Vagina (tissue), 2 donors: ENCODE data around the gene CMSS1. TPM values are rescaled to one million over a fixed set of nuclear protein-coding genes. Genes with fewer than 3 reads are reported as not detected.

Source experiments
- DNase-seq, 2 donors: peaks; one replicate each; pipeline ENCODE4 v3.0.0-alpha.2; 2017; ENCODE audit errors: extremely low spot score in 2 of 2
- H3K27ac ChIP-seq: fragments of 200-600 bp; sonication (generic); one replicate; pipeline ENCODE4 v1.5.1; 2019
- H3K27me3 ChIP-seq: fragments of 200-600 bp; sonication (generic); one replicate; pipeline ENCODE4 v1.5.1; 2019
- H3K36me3 ChIP-seq, 2 donors: fragments of 200-600 bp; sonication (generic); one replicate each; pipeline ENCODE4 v1.5.1; 2017 to 2019
- H3K4me1 ChIP-seq: fragments of 200-600 bp; sonication (generic); one replicate; pipeline ENCODE4 v1.5.1; 2019
- H3K4me3 ChIP-seq, 2 donors: fragments of 200-600 bp; sonication (generic); 1 replicate in 1 of 2; 2 replicates in 1 of 2; pipeline ENCODE4 v1.5.1; 2016 to 2019
- H3K9me3 ChIP-seq: fragments of 200-600 bp; sonication (generic); one replicate; pipeline ENCODE4 v1.5.1; 2019
- POLR2A ChIP-seq, 2 donors: fragments of 450-650 bp; IDR thresholded peaks; one replicate each; pipeline ENCODE4 v1.6.1; 2017; ENCODE audit warnings: antibody characterized with exemption in 2 of 2, mild to moderate bottlenecking in 2 of 2, moderate library complexity in 2 of 2
- POLR2AphosphoS5 ChIP-seq, 2 donors: sonication (generic); formaldehyde crosslinking; IDR thresholded peaks; one replicate each; pipeline ENCODE4 v1.9.0; 2017; ENCODE audit warnings: antibody characterized with exemption in 2 of 2, mild to moderate bottlenecking in 2 of 2, low read depth in 1 of 2; ENCODE audit not compliant: insufficient read depth in 1 of 2
- intact Hi-C: fragments of 100-400 bp; cut with DNase I; formaldehyde crosslinking; loops from one replicate; pipeline ENCODE4 v1.15.1; 2023
- total RNA-seq: library from RNA; depleted of rRNA; stranded (reverse); fragments of >200 nt; gene quantifications from one replicate; pipeline ENCODE4 v1.2.3, GENCODE V29; 2016
- TF ChIP-seq, protein P1 (sequence below), 3 experiments: fragments of 450-650 bp in 2 of 3; fragments of 200-600 bp in 1 of 3; sonication (generic) in 1 of 3; IDR thresholded peaks; one replicate each; pipeline ENCODE4 v1.5.1; 2017 to 2019; ENCODE audit warnings: antibody characterized with exemption in 3 of 3, mild to moderate bottlenecking in 2 of 3, moderate library complexity in 2 of 3

CMSS1 gene
- total RNA-seq, 1 donor from 2014 or later, result 21.4 TPM

GRCh38 chr3:100041328-100041749 is 223.7 kb downstream of the CMSS1 start:
- no peak for DNase-seq
- intact Hi-C loops, result loop anchor here (10.0 kb wide), 1 partner anchor 97 kb away; no protein-coding TSS in a partner anchor
- TF ChIP-seq POLR2A (IDR thresholded peaks at IDR 0.05) (no peak), POLR2AphosphoS5 (IDR thresholded peaks at IDR 0.05; ENCODE audit: insufficient read depth in 1 of 2, low read depth in 1 of 2) (peak; percentile 49 to 92)

DNA sequence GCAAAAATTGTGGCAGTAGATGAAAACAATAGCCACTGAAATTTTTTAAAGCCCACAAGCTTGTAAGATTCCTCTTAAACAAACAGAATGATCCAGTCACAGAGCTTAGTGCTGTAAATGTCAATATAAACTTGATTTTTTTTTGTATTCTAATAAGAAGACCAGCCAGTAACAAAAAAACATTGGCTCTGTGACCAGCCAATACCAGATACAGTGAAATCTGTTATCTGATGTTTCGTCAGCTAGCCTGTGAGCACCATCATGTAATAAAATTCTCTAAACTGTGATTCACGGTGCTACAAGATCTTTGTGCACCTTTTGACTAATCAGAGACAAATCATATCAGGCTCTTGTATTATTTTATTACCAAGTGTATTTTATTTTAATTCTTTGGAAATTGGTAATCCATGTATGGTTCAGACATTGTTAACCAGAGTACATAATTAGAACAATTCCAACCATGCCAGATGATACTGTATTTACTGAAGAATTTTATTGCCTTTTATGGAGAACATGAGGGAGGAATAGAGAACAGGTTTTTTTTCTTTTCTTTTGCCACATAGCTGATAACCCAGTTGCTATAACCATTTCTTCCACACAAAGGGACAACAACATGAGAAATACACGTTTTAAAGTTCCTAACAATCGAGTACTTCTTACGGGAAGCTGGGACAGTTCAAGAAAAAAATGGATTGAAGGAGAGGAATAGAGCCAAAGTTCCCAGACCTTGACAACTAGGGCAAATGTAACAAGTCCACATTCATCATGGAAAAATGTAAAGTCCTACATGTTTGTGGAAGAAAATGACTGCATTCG is 224.7 kb downstream of the CMSS1 start:
- no peaks in the 10 kb centered on the region for H3K36me3 ChIP-seq
- H3K4me1 ChIP-seq, result peaks cover 37% of the 10 kb centered on the region
- no peak for DNase-seq

More at GRCh38 chr3:100041328-100041749, 223.7 kb downstream of the CMSS1 start:
- Histone ChIP-seq H3K4me3 (no peak overlapping the region), H3K27me3 (no peaks in the 10 kb centered on the region), H3K27ac (peak overlapping the region; percentile 81), H3K36me3 (no peaks in the 10 kb centered on the region), H3K9me3 (no peaks in the 10 kb centered on the region), H3K4me1 (peaks cover 30% of the 10 kb centered on the region)

DNA sequence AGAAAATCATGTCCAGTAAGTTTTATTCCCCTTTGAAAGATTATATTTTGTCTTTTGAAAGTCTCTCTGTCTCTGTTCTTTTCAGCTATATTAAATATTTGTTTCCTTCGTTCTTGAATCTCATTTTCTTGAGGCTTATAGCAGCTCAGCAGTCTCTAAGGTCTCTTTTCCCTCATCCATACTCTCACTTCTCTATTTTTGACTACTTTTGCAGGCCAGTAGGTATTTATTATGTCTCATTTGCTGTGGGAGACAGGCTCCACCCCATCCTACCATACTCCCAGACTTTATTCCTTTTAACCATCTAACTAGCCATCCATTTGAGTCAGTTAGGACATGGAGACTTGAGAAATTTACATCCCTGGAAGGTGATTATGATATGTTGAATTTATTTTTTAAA is 225.6 kb downstream of the CMSS1 start:
- Histone ChIP-seq H3K27me3 (no peaks in the 10 kb centered on the region), H3K4me1 (peaks cover 46% of the 10 kb centered on the region), H3K4me3 (no peak overlapping the region), H3K36me3 (no peaks in the 10 kb centered on the region), H3K27ac (peak overlapping the region; percentile 81), H3K9me3 (no peaks in the 10 kb centered on the region)
- no peak for TF ChIP-seq POLR2A (IDR thresholded peaks at IDR 0.05)
- TF ChIP-seq POLR2AphosphoS5 (IDR thresholded peaks at IDR 0.05; ENCODE audit: insufficient read depth in 1 of 2, low read depth in 1 of 2), result no peak
- TF ChIP-seq, protein P1, sequence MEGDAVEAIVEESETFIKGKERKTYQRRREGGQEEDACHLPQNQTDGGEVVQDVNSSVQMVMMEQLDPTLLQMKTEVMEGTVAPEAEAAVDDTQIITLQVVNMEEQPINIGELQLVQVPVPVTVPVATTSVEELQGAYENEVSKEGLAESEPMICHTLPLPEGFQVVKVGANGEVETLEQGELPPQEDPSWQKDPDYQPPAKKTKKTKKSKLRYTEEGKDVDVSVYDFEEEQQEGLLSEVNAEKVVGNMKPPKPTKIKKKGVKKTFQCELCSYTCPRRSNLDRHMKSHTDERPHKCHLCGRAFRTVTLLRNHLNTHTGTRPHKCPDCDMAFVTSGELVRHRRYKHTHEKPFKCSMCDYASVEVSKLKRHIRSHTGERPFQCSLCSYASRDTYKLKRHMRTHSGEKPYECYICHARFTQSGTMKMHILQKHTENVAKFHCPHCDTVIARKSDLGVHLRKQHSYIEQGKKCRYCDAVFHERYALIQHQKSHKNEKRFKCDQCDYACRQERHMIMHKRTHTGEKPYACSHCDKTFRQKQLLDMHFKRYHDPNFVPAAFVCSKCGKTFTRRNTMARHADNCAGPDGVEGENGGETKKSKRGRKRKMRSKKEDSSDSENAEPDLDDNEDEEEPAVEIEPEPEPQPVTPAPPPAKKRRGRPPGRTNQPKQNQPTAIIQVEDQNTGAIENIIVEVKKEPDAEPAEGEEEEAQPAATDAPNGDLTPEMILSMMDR (IDR thresholded peaks at IDR 0.05), result no peak
- intact Hi-C loops, result loop anchor here (10.0 kb wide), 1 partner anchor 98 kb away; no protein-coding TSS in a partner anchor
- DNase-seq, result no peak

More for the DNA sequence above, 224.7 kb downstream of the CMSS1 start:
- peak overlapping the region; percentile 81 for H3K27ac ChIP-seq
- intact Hi-C loops, result loop anchor here (10.0 kb wide), 1 partner anchor 98 kb away; no protein-coding TSS in a partner anchor
- no peaks in the 10 kb centered on the region for H3K27me3 ChIP-seq
- no peak overlapping the region for H3K4me3 ChIP-seq
- no peaks in the 10 kb centered on the region for H3K9me3 ChIP-seq
- TF ChIP-seq, protein P1 (IDR thresholded peaks at IDR 0.05), result no peak
- TF ChIP-seq POLR2AphosphoS5 (IDR thresholded peaks at IDR 0.05; ENCODE audit: insufficient read depth in 1 of 2, low read depth in 1 of 2), result no peak
- TF ChIP-seq POLR2A (IDR thresholded peaks at IDR 0.05), result no peak

DNA sequence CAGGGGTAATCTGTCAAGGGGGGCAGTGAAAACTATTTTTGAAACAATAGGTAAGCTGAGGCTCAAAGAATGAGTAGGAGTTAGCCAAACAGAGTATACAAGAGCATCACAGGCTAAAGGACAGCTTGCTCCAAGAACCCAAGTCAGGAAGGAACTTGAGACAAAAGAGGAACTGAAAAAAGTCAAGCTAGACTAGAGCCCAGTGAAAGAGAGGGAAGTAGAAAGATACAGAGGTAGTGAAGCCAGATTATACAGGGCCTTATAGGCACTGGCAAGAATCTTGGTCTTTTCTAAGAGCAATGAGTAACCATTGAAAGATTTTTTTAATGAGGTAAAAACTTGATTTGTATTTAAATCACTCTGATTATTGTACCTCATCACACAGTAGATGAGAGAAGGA is 226.7 kb downstream of the CMSS1 start:
- DNase-seq, result no peak
- Histone ChIP-seq H3K27ac (no peak overlapping the region), H3K36me3 (no peaks in the 10 kb centered on the region), H3K9me3 (no peaks in the 10 kb centered on the region), H3K27me3 (no peaks in the 10 kb centered on the region), H3K4me1 (peaks cover 49% of the 10 kb centered on the region), H3K4me3 (no peak overlapping the region)
- intact Hi-C loops, result loop anchor here (10.0 kb wide), 1 partner anchor 100 kb away; no protein-coding TSS in a partner anchor
- TF ChIP-seq POLR2A (IDR thresholded peaks at IDR 0.05), result no peak
- TF ChIP-seq, protein P1 (IDR thresholded peaks at IDR 0.05), result no peak
- TF ChIP-seq POLR2AphosphoS5 (IDR thresholded peaks at IDR 0.05; ENCODE audit: insufficient read depth in 1 of 2, low read depth in 1 of 2), result no peak

- Histone ChIP-seq H3K4me3 (no peak overlapping the region), H3K27ac (peak overlapping the region; percentile 68), H3K9me3 (no peaks in the 10 kb centered on the region), H3K4me1 (peaks cover 42% of the 10 kb centered on the region), H3K27me3 (no peaks in the 10 kb centered on the region), H3K36me3 (no peaks in the 10 kb centered on the region)
- no peak for DNase-seq
- TF ChIP-seq POLR2AphosphoS5 (IDR thresholded peaks at IDR 0.05; ENCODE audit: insufficient read depth in 1 of 2, low read depth in 1 of 2), result peak in 1 of 2 donors; percentile 15
- TF ChIP-seq POLR2A (IDR thresholded peaks at IDR 0.05), result no peak
- intact Hi-C loops, result loop anchor here (10.0 kb wide), 1 partner anchor 101 kb away; no protein-coding TSS in a partner anchor
Measured at GRCh38 chr3:100045696-100046095, 228.0 kb downstream of the CMSS1 start.
